HCT116 (cell line): Measurements from ENCODE around the gene C4orf17. TPM values are rescaled to one million over a fixed set of nuclear protein-coding genes. Genes with fewer than 3 reads are reported as not detected.

ENCODE experiments used
- ATAC-seq: fragments of 200-7000 bp; cut with Tn5 transposase; 2 replicates; pipeline ENCODE4 v1.9.1; 2020; ENCODE audit warnings: mild to moderate bottlenecking, moderate library complexity
- BruUV-seq: library from RNA; stranded (reverse); fragments of 400-500 nt; replicated peaks from 2 replicates; lab custom pipeline; 2021; lab: Mats Ljungman, UMichigan
- CTCF ChIA-PET: fragments of 300-600 bp; sonication (Branson Sonifier 250); formaldehyde crosslinking; loops from one replicate; lab custom pipeline; 2021; ENCODE audit warnings: antibody characterized with exemption; lab: Charles Lee
- POLR2A ChIA-PET: fragments of 300-600, 350-600 bp; sonication (Branson Sonifier 250); formaldehyde crosslinking; loops from one replicate; lab custom pipeline; 2021; ENCODE audit warnings: antibody characterized with exemption; lab: Charles Lee
- RAD21 ChIA-PET, 2 experiments: fragments of 300-600 bp; sonication (Branson Sonifier 250); formaldehyde crosslinking; loops; one replicate each; lab custom pipeline; 2023; ENCODE audit warnings: low total read pairs in 2 of 2; ENCODE audit not compliant: uncharacterized antibody in 2 of 2, unreplicated experiment in 2 of 2, low non-redundant PET in 1 of 2; lab: Charles Lee
- DNase-seq: peaks from one replicate; pipeline ENCODE4 v3.0.0-alpha.2; 2010; ENCODE audit warnings: low read depth, low spot score
- H2AFZ ChIP-seq: fragments of 200-600 bp; shearing (Covaris generic), sonication (generic); 2 replicates; pipeline ENCODE4 v1.6.1; 2017; ENCODE audit warnings: low read depth, mixed run types, mixed read lengths, antibody characterized with exemption, low read length; ENCODE audit not compliant: poor library complexity, severe bottlenecking
- H3K27ac ChIP-seq: 2 replicates; pipeline ENCODE4 v1.5.1; 2012; ENCODE audit warnings: low read depth, low read length
- H3K27me3 ChIP-seq: fragments of 200-600 bp; sonication (generic); 2 replicates; pipeline ENCODE4 v1.6.1; 2016; ENCODE audit warnings: mixed run types, low read length, mixed read lengths; ENCODE audit not compliant: insufficient read depth
- H3K36me3 ChIP-seq, 2 experiments: fragments of 200-500 bp in 1 of 2; fragments of 200-600 bp in 1 of 2; sonication (Bioruptor generic) in 1 of 2; sonication (generic) in 1 of 2; 2 replicates each; pipeline versions ENCODE4 v1.5.1 to v1.6.1; 2014 to 2016; ENCODE audit warnings: low read length in 2 of 2, inconsistent platforms in 1 of 2, mixed read lengths in 1 of 2, mixed run types in 1 of 2; ENCODE audit not compliant: insufficient read depth in 2 of 2, control insufficient read depth in 1 of 2
- H3K4me1 ChIP-seq, 2 experiments: fragments of 200-600 bp in 1 of 2; sonication (generic) in 1 of 2; 2 replicates each; pipeline versions ENCODE4 v1.5.1 to v1.6.1; 2012 to 2017; ENCODE audit warnings: low read length in 2 of 2, inconsistent platforms in 1 of 2, mild to moderate bottlenecking in 1 of 2, mixed read lengths in 1 of 2, mixed run types in 1 of 2, moderate library complexity in 1 of 2; ENCODE audit not compliant: insufficient read depth in 2 of 2, control insufficient read depth in 1 of 2
- H3K4me2 ChIP-seq: fragments of 200-600 bp; sonication (generic); 2 replicates; pipeline ENCODE4 v1.6.1; 2017; ENCODE audit warnings: mixed run types, low read length, mixed read lengths
- H3K4me3 ChIP-seq, 2 experiments: fragments of 200-600 bp in 1 of 2; sonication (generic) in 1 of 2; replicated peaks in 1 of 2; 2 replicates each; pipeline ENCODE4 v1.5.1; 2011 to 2016; ENCODE audit warnings: low read length in 2 of 2, control low read depth in 1 of 2, low read depth in 1 of 2, mild to moderate bottlenecking in 1 of 2, mixed read lengths in 1 of 2, mixed run types in 1 of 2
- H3K79me2 ChIP-seq: fragments of 200-600 bp; sonication (generic); 2 replicates; pipeline ENCODE4 v1.6.1; 2017; ENCODE audit warnings: mild to moderate bottlenecking, mixed run types, low read length, moderate library complexity, mixed read lengths; ENCODE audit not compliant: insufficient read depth
- H3K9ac ChIP-seq: fragments of 200-600 bp; sonication (generic); 2 replicates; pipeline ENCODE4 v1.6.1; 2016; ENCODE audit warnings: low read length, mixed read lengths
- H3K9me2 ChIP-seq: fragments of 200-600 bp; sonication (generic), shearing (Covaris generic); 2 replicates; pipeline ENCODE4 v1.6.1; 2017; ENCODE audit warnings: mixed run types, mild to moderate bottlenecking, moderate library complexity; ENCODE audit not compliant: insufficient read depth
- H3K9me3 ChIP-seq, 2 experiments: fragments of 200-500 bp in 1 of 2; fragments of 200-600 bp in 1 of 2; sonication (Bioruptor generic) in 1 of 2; sonication (generic) in 1 of 2; 2 replicates each; pipeline ENCODE4 v1.6.1; 2014 to 2017; ENCODE audit warnings: low read length in 2 of 2, mixed read lengths in 2 of 2, inconsistent platforms in 1 of 2, low read depth in 1 of 2, mild to moderate bottlenecking in 1 of 2, mixed run types in 1 of 2, moderate library complexity in 1 of 2; ENCODE audit not compliant: control insufficient read depth in 1 of 2, insufficient read depth in 1 of 2
- H4K20me1 ChIP-seq: fragments of 200-600 bp; sonication (generic), shearing (Covaris generic); 2 replicates; pipeline ENCODE4 v1.6.1; 2017; ENCODE audit warnings: mixed run types, mild to moderate bottlenecking, moderate library complexity; ENCODE audit not compliant: insufficient read depth
- ATF3 ChIP-seq: IDR thresholded peaks from 2 replicates; pipeline ENCODE4 v1.6.1; 2012
- ELF1 ChIP-seq: IDR thresholded peaks from 2 replicates; pipeline ENCODE4 v1.6.1; 2012; ENCODE audit warnings: low read depth, borderline replicate concordance
- EZH2 ChIP-seq: fragments of 200-600 bp; sonication (generic); IDR thresholded peaks from 2 replicates; pipeline ENCODE4 v1.6.1; 2017; ENCODE audit warnings: antibody characterized with exemption, mixed run types
- EZH2phosphoT487 ChIP-seq: fragments of 200-600 bp; IDR thresholded peaks from 2 replicates; pipeline ENCODE4 v1.6.1; 2018; ENCODE audit warnings: antibody characterized with exemption, borderline replicate concordance
- FOSL1 ChIP-seq: IDR thresholded peaks from 2 replicates; pipeline ENCODE4 v1.6.1; 2012; ENCODE audit warnings: low read depth
- JUND ChIP-seq: IDR thresholded peaks from 2 replicates; pipeline ENCODE4 v1.6.1; 2012
- RAD21 ChIP-seq: IDR thresholded peaks from 2 replicates; pipeline ENCODE4 v1.6.1; 2012; ENCODE audit warnings: low read depth, mild to moderate bottlenecking
- REST ChIP-seq: IDR thresholded peaks from 2 replicates; pipeline ENCODE4 v1.6.1; 2012; ENCODE audit warnings: low read depth
- SRF ChIP-seq: IDR thresholded peaks from 2 replicates; pipeline ENCODE4 v1.6.1; 2012; ENCODE audit warnings: low read depth
- ZNF274 ChIP-seq: fragments of 200-500 bp; sonication (Bioruptor generic); IDR thresholded peaks from 2 replicates; pipeline ENCODE4 v1.6.1; 2014; ENCODE audit warnings: mild to moderate bottlenecking, low read depth, low read length, inconsistent platforms
- intact Hi-C: fragments of 100-400 bp; cut with micrococcal nuclease; formaldehyde crosslinking; loops from 2 replicates; pipeline ENCODE4 v1.10.0; 2022
- total RNA-seq: library from RNA; stranded (reverse); gene quantifications from one replicate; pipeline ENCODE4 v1.2.1, GENCODE V29; 2021; ENCODE audit not compliant: unreplicated experiment
- TF ChIP-seq, protein P1 (sequence below): IDR thresholded peaks from 2 replicates; pipeline ENCODE4 v1.6.1; 2011; ENCODE audit warnings: mild to moderate bottlenecking, low read length, moderate library complexity; ENCODE audit not compliant: insufficient replicate concordance; ENCODE audit errors: extremely low read depth

Gene C4orf17
- total RNA-seq, 1 experiment from 2014 or later, result not detected

DNA sequence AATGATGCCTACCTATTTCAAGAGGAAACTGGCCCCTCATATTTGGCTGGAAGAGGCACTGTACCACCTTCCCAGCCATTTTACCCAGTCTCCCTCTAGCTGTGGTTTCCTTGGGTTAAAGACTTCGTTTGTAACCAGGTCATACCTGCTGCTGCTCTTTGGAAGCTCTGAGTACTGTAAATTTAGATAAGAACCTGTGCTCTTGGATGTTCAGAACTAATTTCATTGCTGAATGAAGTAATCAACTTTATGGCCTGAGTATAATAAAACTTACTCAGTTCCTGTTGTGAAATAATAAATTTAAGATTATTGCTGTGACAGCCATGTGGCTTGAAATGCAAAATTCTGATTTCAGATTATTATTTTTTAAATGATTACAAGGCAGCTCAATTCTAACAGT, 76.0 kb downstream of the C4orf17 start:
- Histone ChIP-seq H2AFZ (no peak overlapping the region), H3K36me3 (no peaks in the 10 kb centered on the region), H3K9ac (no peak overlapping the region), H3K79me2 (no peaks in the 10 kb centered on the region), H3K27ac (no peak overlapping the region), H3K9me3 (no peaks in the 10 kb centered on the region), H3K9me2 (no peaks in the 10 kb centered on the region), H3K4me2 (no peak overlapping the region), H4K20me1 (no peaks in the 10 kb centered on the region), H3K4me3 (no peak overlapping the region), H3K4me1 (no peaks in the 10 kb centered on the region), H3K27me3 (no peaks in the 10 kb centered on the region)
- intact Hi-C loops, result no loop called here
- no TSS peak for BruUV-seq
- DNase-seq (no peak), ATAC-seq (no peak)
- POLR2A ChIA-PET, result no interaction called here
- CTCF ChIA-PET, result no interaction called here
- RAD21 ChIA-PET, result no interaction called here
- no peak for TF ChIP-seq EZH2phosphoT487
- no peak for TF ChIP-seq FOSL1
- TF ChIP-seq REST, result no peak
- TF ChIP-seq SRF, result no peak
- TF ChIP-seq RAD21, result no peak
- no peak for TF ChIP-seq ZNF274
- TF ChIP-seq ATF3, result no peak
- TF ChIP-seq, protein P1, sequence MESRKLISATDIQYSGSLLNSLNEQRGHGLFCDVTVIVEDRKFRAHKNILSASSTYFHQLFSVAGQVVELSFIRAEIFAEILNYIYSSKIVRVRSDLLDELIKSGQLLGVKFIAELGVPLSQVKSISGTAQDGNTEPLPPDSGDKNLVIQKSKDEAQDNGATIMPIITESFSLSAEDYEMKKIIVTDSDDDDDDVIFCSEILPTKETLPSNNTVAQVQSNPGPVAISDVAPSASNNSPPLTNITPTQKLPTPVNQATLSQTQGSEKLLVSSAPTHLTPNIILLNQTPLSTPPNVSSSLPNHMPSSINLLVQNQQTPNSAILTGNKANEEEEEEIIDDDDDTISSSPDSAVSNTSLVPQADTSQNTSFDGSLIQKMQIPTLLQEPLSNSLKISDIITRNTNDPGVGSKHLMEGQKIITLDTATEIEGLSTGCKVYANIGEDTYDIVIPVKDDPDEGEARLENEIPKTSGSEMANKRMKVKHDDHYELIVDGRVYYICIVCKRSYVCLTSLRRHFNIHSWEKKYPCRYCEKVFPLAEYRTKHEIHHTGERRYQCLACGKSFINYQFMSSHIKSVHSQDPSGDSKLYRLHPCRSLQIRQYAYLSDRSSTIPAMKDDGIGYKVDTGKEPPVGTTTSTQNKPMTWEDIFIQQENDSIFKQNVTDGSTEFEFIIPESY, result no peak
- no peak for TF ChIP-seq EZH2
- no peak for TF ChIP-seq JUND
- TF ChIP-seq ELF1, result no peak
